HG02642 (cell line): ENCODE data around the gene LRRFIP1.

Source experiments
- ATAC-seq: cut with Tn5 transposase; IDR thresholded peaks from one replicate; pipeline ENCODE4 v1.9.1; 2021; ENCODE audit warnings: mild to moderate bottlenecking; ENCODE audit not compliant: unreplicated experiment, poor library complexity

The LRRFIP1 gene

GRCh38 chr2:237698358-237698694, 70.9 kb downstream of the LRRFIP1 start:
- ATAC-seq: no peak

DNA sequence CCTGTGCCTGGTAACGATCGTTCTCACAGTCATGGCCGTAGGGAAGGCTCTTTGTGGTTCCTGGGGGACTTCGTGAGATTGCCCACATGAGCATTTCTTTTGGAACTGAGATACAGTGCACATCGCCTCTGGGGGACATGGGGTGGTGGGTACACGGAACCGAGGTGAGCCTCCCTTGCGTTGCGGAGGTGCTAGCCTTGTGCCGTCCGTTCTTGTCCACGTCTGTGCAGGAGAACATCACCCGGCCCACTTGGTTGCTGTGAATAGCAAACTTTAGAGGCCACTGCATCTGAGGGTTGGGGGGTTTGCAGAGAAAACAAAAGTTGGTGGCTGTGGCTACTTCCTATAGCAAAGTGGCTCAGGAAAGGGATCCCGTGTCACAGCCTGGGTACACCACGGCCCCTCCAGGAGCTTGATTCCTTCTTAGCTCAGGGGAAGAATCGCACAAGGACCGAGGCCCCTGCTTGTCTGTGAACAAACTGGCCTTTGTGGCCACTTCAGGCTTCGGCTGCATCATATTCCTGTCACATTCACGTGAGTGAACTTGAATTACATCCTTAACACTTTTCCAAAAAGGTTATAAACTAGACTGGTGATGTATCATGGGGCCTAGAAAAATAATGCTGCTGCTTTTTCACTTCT, 72.6 kb downstream of the LRRFIP1 start:
- ATAC-seq: no peak

DNA sequence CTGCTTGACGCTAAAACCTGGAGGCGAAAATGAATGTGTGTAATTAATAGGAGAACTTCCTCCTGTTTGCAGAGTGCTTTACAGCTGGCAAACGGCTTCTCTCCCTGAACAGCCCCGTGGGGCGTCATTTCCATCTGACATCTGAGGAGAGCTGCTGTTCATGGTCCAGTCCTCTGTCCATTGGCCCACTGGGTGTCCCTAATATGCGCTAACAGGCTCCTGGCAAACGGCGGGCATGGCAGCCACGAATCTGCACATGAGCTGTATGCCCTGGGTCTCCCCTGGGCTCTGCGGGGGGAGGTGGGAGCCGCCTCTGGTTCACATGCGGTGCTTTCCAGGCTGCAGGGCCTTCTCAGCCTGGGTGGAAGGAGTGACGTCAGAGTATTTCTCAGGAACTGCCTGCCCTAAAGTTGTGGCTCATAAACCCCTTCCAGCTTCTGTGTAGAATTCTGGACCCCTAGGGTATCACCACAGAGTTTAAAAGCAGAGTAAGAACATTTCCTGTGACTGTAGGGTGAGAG, 73.2 kb downstream of the LRRFIP1 start:
- peak; percentile 38 for ATAC-seq

DNA sequence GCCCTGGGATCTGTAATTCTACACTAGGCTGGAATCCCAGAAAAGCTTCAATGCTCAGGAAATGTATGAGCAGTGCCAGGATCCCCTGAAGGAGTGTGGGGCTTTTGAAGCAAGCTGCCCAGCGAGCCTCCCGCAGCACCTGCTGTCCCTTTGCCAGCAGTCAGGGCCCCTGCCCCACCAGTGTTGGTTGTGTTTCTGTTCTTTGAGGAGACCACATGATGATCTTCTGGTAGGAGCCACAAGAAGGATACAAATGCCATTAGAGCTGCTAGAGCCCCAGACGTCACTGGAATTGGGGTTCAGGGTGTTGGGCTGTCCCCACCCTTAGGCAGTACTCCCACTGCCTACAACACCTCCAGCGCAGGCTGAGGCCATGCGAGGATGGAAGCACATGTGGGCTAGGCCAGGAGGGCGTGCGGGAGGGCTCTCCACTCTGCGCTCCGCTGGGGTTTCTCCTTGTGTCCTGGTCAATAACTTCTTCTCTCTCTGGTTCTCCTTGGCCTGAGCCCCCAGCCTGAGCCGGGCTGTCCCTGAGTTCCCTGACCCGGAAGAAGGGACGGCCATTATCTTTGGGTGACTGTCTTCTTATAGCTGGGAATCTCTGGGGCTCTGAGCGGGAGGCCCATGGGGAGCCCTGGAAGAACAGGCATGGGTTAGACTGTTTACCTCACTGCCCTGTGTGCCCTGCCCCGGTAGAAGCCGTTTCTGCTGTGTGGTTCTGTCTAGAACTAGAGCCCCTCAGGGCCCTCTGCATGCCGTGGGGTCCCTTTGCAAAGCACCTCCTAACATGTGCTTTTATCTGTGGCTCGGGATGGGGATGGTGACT, 73.9 kb downstream of the LRRFIP1 start:
- ATAC-seq: no peak

DNA sequence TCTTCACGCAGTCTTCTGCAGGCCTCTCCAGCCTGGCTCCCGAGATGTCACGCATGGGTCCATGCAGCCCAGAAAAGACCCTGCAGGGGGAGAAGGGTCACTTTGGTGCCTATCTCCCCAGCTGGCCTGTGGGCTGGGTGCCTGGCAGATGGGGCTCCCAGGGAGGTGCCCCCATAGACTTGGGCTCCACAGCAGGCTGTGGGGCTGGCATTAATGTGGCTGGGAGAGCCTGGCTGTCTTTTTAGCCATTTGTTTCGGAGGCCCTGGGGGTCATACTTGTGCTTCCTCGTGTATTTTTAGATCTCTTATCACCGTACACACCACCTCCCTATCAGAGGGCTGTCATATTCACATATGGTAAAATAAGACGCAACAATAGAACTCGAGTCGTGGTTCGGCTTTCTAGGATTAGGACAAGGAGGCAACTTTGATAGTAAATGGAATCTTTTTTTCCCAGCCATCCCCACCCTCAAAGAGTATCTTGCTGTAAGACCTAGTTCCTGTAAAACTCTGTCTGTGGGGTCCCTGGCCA, 74.5 kb downstream of the LRRFIP1 start:
- no peak for ATAC-seq

- no peak for ATAC-seq
Observed at GRCh38 chr2:237702441-237703391, 75.3 kb downstream of the LRRFIP1 start.

DNA sequence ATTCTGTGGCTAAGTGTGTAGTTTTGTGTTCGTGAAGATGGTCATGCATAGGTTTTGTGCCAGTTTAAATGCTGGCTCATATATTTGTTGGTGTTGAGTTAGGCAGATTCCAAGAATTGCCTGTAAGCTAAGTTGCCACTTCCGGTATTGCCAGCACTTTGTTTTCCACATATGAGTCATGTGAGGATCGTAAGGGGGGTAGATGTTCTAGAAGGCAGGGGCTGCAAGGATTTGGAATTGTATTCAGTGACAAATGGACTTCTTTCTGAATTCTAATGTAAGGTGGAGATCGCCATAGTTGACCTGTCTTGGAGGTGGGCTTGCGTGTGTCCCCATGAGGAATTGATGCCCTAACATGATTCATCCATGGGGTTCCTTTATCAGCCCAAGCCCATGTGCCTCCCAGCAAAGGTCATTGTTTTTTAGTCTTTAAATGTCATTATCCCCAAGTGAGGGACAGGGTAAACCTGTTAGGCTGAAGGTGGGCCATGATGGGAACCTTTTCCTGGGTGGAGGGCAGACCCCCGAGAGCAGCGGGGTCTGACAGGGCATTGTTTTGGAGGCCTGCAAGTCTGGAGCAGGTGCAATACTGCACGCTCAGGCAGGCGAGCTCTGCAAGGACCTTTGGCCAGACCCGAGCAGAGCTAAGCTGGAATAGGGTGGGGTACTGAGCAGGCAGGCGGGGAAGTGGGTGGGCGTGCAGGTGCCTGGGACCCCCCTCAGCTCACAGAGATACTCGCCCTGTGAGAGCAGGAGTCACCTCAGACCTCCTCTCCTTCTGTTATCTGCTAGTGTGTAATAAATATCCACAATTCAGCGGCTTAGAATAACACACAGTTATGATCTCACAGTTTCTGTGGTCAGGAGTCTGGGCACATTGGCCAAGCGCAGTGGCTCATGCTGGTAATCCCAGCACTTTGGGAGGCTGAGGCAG, 77.4 kb downstream of the LRRFIP1 start:
- no peak for ATAC-seq

GRCh38 chr2:237706257-237706656, 78.9 kb downstream of the LRRFIP1 start:
- no peak for ATAC-seq

- no peak for ATAC-seq
Observed at GRCh38 chr2:237708065-237708398, 80.6 kb downstream of the LRRFIP1 start.

DNA sequence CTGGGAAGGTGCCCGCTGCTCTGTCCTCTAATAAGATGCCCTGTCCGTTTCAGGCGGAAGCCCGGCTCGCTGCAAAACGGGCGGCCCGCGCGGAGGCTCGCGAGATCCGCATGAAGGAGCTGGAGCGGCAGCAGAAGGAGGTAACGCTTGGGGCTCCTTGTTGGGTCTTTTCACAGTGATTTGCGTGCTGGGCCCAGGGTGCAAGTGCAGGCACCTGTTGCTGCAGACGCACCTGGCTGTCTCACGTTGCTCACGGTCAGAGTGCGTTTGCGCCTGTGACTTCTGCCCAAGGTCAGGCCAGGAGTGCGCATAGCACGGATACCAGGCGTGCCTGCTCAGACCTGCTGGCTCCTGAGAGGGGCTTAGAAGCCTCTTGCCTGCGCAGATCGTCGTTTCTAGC, 81.1 kb downstream of the LRRFIP1 start:
- no peak for ATAC-seq

DNA sequence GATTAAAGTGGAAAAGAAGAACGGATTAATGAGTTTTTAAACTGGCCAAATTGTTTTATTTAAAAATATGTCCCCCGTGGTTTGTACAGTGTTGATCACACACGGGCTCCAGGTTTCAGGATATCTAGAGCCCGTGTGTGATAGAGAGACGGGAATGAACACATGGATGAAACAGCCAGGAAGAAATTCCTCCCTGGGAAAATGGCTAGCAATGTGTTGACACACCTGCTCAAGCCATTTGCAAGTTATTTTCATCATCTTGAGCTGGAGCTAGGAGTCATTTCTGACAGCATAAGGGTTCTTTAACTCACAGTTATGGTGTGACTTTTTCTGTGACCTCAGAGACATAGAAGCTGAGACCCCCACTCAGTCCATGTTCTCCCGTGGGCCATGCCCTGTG, 81.6 kb downstream of the LRRFIP1 start:
- no peak for ATAC-seq

GRCh38 chr2:237711458-237712150, 84.2 kb downstream of the LRRFIP1 start:
- no peak for ATAC-seq

DNA sequence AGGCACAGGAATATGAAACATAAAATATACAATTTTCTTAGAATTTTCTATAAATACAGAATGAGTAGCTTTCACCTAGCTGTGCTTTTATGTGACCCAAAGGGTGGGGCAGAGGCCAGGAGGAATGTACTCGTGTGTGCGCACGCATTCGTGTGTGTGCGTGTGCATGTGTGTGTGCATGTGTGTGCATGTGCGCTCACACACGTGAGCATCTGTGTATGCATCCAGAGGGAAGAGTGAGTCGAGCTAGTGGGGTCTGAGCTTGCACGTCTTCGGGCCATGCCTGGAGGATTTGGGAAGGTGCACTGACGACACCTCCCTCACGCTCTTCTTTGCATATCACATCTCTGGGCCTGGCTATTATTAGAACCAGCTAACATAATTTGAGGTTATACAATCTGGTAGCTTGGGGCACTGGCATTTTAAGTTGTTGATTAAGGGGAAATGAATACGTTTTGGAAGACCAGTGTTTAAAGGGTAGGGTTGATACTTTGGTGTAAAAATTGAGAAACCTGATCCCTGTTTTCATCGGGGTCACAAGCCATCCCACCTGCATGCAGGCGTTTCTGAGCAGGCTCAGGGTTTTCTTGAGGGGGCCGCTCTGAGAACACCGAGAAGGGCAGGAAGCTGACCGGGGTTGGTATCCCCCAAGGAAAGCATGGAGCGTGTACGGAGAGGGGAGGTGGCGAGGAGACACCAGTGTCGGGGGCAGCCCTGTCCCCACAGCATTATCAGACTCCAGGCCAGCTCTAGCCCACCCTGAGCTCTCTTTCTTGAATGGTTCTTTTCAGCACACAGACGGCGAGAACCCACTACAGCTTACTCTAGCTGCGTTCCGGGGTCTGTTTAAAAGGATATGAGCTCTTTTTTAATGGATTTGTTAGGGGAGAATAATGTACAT, 85.3 kb downstream of the LRRFIP1 start:
- ATAC-seq: no peak

- ATAC-seq: no peak
Observed at GRCh38 chr2:237714690-237715458, 87.5 kb downstream of the LRRFIP1 start.

- no peak for ATAC-seq
Observed at GRCh38 chr2:237715459-237715947, 88.1 kb downstream of the LRRFIP1 start.

- ATAC-seq: no peak
Observed at GRCh38 chr2:237716011-237716410, 88.6 kb downstream of the LRRFIP1 start.
